Midbrain (tissue), 1 donor: ENCODE measurements around the gene HEY2.

Source experiments
- DNase-seq: peaks from one replicate; lab custom pipeline; 2025; lab: John Stamatoyannopoulos, UW

HEY2 gene

DNA sequence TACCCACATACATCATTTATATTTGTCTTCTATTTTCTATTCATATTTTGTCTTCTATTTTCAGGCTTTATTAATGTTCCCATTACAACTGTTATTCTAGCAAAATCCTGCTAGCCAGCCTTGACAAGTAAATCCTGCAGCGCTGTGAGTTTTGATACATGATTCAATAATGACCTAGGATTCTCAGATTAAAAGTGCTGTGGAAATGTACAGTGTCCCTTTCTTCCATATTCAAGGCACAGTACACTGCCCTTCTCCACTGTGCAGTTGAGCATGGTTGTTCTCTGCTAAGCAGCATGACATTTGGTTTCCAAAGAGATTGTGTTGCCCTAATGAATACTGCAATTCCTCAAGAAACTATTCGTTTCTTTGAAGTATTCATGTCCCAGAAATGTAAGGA lies 5.8 kb upstream of the HEY2 start:
- DNase-seq: peak; percentile 50

DNA sequence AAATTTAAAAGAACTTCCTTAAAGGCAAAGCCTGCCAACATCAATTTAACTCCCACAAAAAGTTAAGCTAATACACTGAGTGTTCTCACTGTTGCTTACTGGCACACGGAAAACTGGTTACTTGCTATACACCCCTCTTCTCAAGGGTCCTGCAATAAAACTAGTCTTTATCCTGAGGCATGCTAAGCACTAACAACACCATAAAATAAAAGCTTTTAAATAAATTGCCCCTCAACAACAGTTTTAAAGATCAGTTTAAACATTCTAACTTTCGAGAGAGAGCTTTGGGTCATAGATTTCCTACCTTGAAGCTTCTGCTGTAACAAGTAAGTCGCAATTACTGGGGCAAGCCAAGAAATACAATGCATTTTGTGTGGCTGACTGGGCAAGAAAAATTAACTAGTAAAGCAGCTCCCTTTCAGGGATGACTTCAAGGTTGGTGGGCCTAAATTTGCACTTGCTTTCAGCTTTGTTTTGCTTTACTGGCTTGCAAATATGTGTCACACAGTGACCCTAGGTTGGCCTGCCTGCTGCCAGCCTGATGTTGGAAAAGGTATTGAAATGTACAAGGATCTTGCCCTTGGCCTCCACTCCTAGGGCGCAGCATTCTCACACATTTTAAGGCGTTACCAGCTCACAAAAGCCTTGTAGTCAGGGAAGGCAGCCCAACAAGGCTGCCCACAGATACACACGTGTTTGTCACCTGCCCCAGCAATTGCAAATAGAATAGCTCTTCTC lies 4.0 kb upstream of the HEY2 start:
- peak; percentile 59 for DNase-seq

DNA sequence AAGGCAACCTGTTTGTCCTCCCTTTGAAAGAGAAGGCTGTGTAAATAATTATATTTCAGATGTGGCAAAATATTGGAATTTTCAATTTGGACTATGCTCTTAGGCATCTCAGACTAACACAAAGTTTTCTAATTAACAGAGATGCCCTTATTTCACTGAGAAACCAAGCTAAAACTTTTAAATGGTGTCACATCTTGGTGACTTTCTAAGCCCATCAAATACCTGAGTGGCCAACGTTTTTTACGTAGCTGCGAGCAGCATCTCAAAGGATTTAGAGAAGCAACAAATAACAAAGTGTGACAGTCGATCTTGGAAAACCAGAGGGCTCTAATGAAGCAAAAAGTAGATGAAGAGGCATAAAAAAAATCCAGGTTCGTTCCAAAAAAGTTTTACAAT lies 3.4 kb upstream of the HEY2 start:
- DNase-seq: no peak

DNA sequence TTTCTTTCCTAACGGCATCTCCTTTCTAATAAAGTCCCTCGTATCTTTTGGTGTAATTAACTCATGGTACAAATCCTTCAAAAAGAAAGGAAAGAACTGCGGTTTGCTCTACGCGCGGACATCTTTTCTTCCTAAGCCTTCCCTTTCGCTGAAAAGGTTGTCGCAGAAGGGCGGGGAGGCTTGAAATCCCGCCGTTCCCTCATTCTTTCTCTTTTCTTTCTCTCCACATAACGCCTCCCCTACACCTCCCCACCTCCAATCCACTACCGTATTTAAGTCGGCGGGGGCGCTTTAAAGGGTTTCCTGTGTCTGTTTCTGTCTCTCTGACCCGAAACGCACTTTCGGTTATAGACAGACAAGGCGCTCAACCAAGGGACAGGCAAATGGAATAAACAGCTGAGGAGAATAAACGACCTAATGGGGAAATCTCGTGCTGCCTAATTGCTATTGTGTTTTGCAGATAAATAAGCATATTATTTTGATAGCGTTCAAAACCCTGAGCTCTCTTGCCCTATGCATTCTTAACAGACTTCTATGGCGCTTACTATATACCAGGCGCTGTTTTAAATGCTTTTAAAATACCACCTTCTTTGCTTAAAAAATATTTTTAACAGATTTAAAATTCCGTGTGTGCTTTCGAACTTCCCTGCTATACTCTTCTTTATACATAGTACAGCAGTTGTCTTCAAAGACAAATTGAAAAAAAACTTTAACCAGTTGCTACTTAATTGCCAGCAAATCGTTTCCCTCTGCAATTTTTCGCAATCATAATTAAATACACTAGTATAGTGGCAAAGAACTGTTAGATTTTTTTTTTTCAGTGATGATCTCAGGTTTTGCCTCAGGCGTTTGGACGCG lies 2.5 kb upstream of the HEY2 start:
- peak; percentile 84 for DNase-seq

DNA sequence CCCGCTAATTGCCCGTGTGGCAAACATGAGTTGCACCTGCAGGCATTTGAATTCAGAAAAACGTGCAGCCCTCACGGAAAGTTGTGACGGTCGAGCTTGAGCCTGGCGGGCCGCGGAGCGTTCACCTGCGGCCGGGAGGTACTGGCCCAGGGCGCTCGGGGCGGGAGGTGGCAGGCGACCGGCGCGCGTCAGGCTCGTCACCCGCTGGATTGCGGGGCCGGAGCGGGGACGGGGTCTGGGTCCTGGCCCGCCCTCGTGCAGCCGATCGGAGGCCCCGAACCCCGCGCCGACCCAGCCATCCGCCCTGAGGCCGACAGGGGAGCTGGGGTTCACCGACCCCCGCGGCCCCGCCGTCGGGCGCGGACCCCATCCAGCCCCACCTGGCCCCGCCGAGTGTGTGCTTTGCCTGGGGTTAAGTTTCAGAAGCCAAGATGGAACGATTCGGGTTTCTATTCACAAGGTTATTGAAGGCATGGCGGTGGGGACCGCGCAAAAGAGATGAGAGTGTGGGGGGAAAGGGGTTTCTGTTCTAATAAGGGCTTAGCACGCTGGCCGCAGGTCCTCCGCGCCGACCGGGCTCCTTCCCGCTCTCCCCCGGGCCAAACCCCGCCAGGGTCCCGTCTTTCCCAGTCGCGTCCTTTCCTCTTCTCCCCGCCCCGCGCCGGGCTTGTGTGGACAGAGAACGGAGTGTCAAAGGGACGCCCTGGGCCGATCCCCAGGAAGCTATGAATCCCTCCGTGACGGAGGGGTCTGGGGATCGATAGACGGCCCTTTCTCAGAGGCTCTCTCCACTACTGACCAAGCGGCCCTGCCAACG lies 1.6 kb upstream of the HEY2 start:
- peak; percentile 72 for DNase-seq

DNA sequence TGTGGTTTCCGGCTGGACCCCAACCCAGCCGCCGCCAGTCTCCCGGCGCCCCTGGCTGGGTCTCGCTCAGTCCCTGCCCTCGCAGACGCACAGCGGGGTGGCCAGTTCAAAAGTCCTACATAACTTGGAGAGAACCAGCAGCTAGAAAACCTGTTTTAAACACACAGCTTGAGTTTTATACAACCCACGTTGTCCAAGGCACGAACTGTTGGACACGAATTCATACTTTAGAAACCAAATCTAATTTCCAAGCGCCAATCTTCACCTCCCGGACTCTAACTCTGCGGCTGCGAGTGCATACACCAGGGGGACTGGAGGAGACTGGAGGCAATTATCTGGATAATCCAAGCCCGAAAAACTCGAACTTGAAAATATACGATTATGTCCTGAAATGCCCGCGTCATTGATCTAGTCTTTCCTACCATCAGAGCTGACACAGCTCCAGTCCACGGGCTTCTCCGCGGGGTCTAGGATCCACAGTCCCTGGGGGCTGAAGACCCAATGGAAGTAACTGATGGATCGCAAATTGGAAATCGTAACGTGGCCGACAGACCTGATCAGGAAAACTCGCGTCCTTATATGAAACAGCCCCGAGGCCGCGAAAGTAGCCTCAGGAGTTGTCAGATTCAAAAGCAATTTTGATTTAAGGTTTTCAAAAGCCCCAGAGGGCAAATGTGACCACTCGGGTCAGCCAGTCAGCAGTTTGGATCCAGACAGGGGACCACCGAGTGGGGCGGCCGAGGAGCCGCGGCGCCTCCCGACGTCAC lies 843 bp upstream of the HEY2 start:
- peak; percentile 72 for DNase-seq

DNA sequence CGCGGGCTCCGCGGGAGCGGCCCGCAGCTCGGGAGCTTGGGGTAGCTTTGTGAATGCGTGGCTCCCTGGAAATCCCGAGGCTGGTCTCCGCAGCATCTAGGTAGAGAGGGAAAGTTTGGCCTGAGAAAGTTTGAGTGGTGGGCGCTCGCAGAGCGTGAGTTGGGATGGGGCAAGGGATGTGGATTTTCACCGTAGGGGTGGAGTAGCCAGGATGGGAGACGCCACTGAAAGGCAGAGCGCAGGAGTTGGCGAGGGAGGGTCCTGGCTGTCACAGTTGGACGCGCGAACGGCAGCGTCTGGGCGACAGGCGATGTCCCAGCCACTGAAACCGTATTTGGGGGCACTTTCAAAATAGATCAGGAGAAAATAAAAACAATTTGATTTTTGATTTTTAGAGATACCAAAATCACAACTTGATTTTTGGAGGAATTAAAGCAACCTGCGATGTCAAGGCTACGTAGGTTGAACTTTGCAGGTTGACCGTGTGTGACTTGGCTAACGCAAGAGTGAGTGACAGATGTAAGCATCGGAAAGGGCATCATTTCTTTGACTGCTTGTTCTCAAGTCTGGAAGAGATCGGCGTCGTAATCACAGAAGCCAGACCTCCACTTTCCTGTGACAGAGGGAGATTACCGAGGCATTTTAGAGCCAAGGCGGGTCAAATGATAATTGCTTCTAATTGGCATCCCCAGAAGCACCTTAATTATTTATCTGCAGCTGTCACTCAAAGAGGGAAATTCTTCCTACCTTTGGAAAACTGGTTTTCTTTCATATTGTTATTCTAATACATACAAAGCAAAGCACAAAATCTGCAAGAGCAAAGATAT lies 646 bp downstream of the HEY2 start:
- DNase-seq: peak; percentile 60

DNA sequence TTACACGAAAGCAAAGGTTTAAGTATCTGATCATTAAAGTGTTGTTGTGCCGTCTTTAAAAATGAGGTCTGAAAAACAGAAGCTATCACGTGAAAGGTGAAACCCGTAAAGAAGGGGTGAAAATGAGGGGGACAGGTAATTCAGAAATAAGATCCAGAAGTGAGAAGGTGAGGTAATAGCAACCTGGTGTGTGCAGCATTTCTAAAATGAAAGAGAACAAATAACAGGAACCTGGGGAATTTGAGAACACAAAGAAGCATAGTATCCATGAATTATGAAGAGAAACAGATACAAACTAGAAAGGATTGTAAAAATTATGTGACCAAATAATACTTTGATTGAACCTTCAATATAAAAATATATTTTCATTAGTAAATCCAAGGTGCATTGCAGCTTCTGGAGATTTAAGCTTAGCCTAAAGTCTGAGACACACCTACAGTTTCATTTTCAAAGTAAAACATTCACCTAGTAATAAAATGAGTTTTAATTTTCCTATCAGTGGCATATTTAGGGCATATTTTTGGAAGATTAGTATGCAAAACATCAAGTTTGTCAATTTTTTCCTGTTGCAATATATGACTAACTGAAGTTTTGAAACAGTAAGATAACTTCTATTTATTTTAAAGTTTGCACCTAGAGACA lies 1.4 kb downstream of the HEY2 start:
- DNase-seq: no peak

DNA sequence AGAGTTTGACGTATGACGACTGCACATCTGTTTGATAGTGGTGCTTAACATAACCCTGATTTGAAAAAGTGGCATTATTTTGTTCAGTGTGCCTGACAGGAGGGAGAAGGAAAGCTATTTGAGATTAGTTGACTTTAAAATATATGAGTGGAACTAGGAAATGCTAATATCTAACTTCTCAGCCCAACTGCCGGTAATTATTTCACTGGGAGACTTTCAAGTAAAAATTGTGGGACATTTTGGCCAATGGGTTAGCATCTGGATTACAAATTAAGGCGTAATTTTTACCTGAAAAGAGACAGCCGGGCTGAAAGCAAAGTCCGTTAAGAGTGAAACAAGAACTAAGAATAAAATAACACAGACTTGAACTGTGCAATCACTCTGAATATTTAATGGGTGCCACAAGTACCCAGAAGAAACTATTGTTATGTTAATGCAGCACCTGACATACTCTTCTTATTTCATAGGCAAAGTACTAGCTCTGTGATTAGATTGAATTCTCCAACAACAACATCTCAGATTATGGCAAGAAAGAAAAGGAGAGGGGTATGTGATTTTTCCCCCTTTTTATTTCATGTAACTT lies 2.0 kb downstream of the HEY2 start:
- DNase-seq: no peak

DNA sequence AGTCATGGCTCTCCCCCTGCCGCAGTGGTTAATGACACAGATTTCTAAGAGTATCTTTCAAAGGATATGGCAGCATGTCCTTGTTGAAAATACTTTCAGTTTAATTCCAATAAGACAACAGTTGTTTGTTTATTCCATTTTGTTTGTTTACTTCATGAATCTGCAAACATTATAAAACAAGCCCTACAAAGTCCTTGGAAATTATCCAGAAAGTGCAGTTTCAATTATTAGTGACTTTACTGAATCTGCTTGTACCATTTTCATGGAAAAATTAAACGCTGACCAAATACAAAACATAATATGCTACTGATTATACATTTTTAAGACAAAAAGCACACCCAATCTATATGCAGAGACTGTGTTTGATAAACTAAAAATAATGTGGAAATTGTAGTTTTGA lies 3.3 kb downstream of the HEY2 start:
- no peak for DNase-seq

DNA sequence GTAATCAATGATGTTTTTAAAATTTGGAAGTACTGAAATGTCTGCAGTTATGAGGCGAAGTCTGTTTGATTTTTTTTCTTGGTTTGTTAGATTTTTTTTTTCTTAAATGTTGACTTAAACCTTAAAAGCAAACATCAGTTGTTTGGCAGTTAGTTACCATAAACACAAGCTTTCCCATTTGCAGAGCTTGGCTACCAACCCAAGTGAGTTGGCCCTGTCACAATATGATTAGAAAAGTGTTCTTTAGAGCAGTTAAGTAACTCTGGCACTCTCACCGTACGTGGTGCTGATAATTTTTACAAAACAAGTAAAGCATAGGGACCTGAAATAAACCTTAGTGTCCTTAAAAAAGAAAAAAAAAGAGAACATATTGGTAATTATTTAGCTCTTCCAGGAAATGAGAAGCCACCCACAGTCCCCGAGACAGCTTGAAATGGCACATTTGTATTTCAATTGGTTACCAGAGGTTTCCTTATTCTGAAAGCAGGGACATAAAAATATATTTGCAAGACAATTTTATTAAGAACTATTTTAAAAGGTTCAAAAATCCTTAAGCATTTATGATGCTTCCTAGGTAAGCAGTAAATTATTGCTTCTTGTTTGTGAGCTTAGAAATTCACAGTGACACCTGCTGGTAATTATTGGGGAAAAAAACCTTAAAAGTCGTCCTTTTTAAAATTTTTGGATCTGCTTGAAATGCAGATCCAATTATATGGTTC lies 3.9 kb downstream of the HEY2 start:
- DNase-seq: peak; percentile 62

DNA sequence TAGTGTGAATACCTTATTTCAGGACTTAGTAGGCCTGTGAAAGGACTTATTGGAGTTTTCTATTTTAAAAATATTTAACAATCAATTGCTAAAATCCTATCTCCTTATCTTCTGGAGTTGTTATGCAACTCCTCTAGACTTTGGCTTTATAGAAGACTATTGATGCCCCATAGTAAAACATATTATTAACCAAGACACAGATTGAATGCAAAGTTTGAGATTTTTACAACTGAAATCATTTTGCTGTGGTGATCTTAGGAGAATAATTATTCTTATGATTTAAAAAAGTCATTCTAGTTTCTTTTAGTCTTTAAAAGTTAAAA lies 4.5 kb downstream of the HEY2 start:
- DNase-seq: no peak

DNA sequence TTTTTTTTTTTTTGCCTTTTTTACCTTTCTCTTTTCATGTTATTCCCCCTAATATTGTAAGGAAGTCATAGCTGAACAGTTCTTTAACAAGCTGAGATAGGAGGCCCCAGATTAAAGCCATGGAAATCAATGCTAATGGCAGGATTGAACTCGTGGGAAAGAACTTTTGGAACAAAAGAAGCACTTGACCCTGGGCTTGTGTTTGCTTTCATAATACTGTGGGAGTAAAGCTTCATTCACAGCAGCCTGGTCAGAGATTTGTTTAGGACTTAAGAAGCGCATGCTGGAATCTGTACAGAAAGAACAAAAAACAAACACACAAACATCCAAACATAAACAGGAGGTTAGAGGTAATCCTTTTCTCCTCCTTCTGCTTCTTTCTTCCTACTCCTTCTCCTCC lies 5.1 kb downstream of the HEY2 start:
- no peak for DNase-seq

DNA sequence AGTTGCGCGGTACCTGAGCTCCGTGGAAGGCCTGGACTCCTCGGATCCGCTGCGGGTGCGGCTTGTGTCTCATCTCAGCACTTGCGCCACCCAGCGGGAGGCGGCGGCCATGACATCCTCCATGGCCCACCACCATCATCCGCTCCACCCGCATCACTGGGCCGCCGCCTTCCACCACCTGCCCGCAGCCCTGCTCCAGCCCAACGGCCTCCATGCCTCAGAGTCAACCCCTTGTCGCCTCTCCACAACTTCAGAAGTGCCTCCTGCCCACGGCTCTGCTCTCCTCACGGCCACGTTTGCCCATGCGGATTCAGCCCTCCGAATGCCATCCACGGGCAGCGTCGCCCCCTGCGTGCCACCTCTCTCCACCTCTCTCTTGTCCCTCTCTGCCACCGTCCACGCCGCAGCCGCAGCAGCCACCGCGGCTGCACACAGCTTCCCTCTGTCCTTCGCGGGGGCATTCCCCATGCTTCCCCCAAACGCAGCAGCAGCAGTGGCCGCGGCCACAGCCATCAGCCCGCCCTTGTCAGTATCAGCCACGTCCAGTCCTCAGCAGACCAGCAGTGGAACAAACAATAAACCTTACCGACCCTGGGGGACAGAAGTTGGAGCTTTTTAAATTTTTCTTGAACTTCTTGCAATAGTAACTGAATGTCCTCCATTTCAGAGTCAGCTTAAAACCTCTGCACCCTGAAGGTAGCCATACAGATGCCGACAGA lies 9.9 kb downstream of the HEY2 start:
- DNase-seq: no peak

DNA sequence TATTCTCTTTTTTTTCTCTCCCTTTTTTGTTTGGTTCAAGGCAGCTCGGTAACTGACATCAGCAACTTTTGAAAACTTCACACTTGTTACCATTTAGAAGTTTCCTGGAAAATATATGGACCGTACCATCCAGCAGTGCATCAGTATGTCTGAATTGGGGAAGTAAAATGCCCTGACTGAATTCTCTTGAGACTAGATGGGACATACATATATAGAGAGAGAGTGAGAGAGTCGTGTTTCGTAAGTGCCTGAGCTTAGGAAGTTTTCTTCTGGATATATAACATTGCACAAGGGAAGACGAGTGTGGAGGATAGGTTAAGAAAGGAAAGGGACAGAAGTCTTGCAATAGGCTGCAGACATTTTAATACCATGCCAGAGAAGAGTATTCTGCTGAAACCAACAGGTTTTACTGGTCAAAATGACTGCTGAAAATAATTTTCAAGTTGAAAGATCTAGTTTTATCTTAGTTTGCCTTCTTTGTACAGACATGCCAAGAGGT lies 10.6 kb downstream of the HEY2 start:
- DNase-seq: no peak

DNA sequence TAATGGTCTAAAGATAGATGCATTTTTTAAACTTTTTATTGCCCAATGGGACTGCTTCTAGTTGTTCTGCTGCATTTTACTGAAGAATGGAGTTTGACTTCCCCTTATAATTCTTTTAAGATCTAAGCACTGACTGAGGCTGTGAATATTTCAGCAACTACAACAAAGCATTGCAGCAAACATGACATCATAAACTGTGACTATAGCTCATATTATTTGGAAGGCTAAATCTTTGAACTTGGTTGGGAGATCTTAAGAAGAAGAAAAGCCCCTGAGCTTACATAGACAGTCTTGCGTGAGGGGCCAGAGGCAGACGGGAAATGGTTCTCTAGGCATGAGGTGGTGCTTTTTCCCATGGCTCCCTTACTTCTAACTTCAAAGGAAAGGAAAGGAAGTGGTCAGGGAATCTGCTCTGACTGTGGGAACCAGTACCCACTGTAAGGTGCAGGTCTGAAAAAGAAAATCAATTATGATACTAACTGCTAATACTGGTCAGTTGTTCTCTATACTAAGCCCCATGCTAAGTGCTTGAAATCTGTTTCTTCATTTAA lies 14.8 kb downstream of the HEY2 start:
- no peak for DNase-seq

DNA sequence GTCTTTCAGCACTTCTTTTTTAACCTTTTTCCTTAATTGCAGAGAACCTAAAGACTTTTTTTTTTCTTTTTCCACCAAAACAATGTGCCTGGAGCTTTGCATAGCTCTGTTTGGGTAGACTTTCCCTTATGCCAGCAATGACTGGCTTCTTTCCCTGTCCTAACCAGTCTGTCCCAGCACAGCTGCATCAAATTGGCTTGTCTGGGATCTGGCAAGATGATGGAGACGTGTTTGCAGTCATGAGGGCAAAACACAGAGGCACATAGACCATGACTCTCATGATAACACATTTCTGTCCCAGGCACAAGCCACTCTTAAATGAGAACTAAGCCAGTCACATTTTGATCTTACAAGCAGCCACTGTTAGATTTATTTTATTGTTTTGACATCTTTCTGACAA lies 16.5 kb downstream of the HEY2 start:
- DNase-seq: peak; percentile 14

DNA sequence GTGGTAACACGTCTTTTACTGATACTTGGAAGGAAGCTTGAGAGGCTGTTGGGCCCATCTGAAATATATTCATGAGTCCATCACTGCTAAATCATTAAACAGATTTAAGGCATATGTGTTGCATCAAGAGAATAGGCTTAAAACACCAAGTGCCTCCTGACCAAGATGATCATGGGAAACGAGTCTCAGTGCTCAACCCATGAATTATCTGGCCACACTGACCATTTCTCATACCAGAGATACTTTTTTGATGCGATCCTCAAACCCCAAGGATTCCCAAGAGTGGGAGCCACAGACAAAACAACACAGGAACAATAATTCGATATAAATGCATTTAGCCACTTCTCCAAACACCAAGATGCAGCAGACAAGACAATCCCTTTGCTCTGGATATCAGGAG lies 17.2 kb downstream of the HEY2 start:
- DNase-seq: no peak
